Upper lobe of left lung (tissue), 6 donors: ENCODE data around the gene PDE4D. TPM values are rescaled to one million over a fixed set of nuclear protein-coding genes. Genes with fewer than 3 reads are reported as not detected.

ENCODE experiments used
- ATAC-seq, 2 donors: fragments of 200-7000 bp; cut with Tn5 transposase; one replicate each; pipeline ENCODE4 v1.9.1; 2022; ENCODE audit warnings: mild to moderate bottlenecking in 2 of 2, moderate library complexity in 2 of 2; ENCODE audit not compliant: low FRiP score in 2 of 2
- DNase-seq, 2 donors: peaks; one replicate each; pipeline ENCODE4 v3.0.0-alpha.2; 2019 to 2020
- H3K27ac ChIP-seq, 4 donors: fragments of 200-600 bp; sonication (generic); one replicate each; pipeline ENCODE4 v1.5.1; 2016 to 2019
- H3K27me3 ChIP-seq, 4 donors: fragments of 200-600 bp; sonication (generic); one replicate each; pipeline ENCODE4 v1.5.1; 2017 to 2019
- H3K36me3 ChIP-seq, 4 donors: fragments of 200-600 bp; sonication (generic); one replicate each; pipeline ENCODE4 v1.5.1; 2016 to 2019
- H3K4me1 ChIP-seq, 4 donors: fragments of 200-600 bp; sonication (generic); one replicate each; pipeline ENCODE4 v1.5.1; 2018 to 2019
- H3K4me3 ChIP-seq, 4 donors: fragments of 200-600 bp; sonication (generic); one replicate each; pipeline ENCODE4 v1.5.1; 2017 to 2019; ENCODE audit warnings: mild to moderate bottlenecking in 2 of 4, moderate library complexity in 1 of 4
- H3K9me3 ChIP-seq, 4 donors: fragments of 200-600 bp; sonication (generic); one replicate each; pipeline ENCODE4 v1.5.1; 2018 to 2019
- EP300 ChIP-seq, 4 donors: sonication (generic); formaldehyde crosslinking; IDR thresholded peaks; one replicate each; pipeline ENCODE4 v1.5.1; 2017; ENCODE audit warnings: antibody characterized with exemption in 4 of 4, control low read depth in 2 of 4
- POLR2A ChIP-seq, 4 donors: fragments of 450-650 bp; IDR thresholded peaks; one replicate each; pipeline ENCODE4 v1.5.1; 2016 to 2017; ENCODE audit warnings: antibody characterized with exemption in 4 of 4, mild to moderate bottlenecking in 2 of 4
- POLR2AphosphoS5 ChIP-seq, 2 donors: sonication (generic); formaldehyde crosslinking; IDR thresholded peaks; one replicate each; pipeline ENCODE4 v1.5.1; 2017; ENCODE audit warnings: antibody characterized with exemption in 2 of 2
- WGBS, 2 donors: methylation state at CpG; one replicate each; pipeline ENCODE4 v1.1.5; 2017 to 2018; 5-methylcytosine and 5-hydroxymethylcytosine counted together
- total RNA-seq, 6 donors: library from RNA; depleted of rRNA in 4 of 6; stranded (reverse); fragments of >200 nt in 4 of 6; gene quantifications; one replicate each; pipeline versions ENCODE4 v1.1.0 to v1.2.1, GENCODE V29; 2016 to 2021
- TF ChIP-seq, protein P1 (sequence below), 6 experiments: fragments of 450-650 bp in 4 of 6; fragments of 200-600 bp in 2 of 6; sonication (generic) in 2 of 6; IDR thresholded peaks; one replicate each; pipeline ENCODE4 v1.5.1; 2016 to 2019; ENCODE audit warnings: antibody characterized with exemption in 6 of 6
- donor health status: DM: no; HTN: no; CAD: no; lungs with moderate emphysema.
- donor health status: DM: no; HTN: yes; CAD: no; lungs with severe emphysema.

Gene PDE4D
- total RNA-seq, 6 donors from 2014 or later: 50.4 to 188 (median 84.0) TPM

DNA sequence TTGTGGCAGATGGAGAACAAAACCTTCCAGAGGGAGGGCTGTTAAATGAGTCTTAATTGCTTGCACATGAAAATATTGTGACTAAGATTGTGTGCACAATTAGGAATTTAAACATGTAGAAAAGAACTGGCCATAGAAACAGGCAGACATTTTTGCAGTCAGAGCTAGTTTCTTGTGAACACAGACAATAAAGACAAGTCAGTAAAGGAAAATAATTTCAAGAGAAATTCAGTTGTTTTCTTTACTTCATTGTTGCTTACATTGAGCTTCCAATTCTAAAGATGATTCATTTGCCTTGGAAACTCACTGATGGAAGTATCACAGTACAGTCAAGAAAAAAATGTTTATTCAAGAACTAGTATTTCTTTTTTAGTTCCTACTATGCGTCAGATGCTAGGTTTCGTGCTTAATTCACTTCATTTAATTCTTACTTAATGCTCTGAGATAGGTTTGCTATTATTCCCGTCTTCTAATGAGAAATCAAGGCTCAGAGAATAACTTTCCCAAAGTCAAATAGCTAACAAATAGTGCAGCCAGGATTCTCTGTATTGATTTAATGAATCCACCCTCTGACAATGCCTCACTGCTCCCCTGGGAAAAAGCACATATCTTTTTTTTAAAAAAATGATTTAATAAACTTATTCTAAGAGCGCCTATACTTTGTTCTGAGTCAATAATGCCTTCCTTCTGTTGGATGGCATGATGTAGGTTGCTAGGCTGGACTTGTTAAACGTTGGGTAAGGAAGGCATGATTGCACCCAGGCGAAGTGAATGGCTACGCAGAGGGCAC, 729.3 kb downstream of the PDE4D start:
- Histone ChIP-seq H3K4me3 (no peak overlapping the region), H3K9me3 (no peaks in the 10 kb centered on the region), H3K27ac (no peak overlapping the region), H3K27me3 (no peaks in the 10 kb centered on the region), H3K4me1 (no peaks in the 10 kb centered on the region), H3K36me3 (no peaks in the 10 kb centered on the region)
- WGBS, 2 donors: 80 to 88% methylated on average over 7 of the region's 7 CpGs
- ATAC-seq (no peak), DNase-seq (no peak)
- TF ChIP-seq EP300 (IDR thresholded peaks at IDR 0.05): no peak
- TF ChIP-seq, protein P1, sequence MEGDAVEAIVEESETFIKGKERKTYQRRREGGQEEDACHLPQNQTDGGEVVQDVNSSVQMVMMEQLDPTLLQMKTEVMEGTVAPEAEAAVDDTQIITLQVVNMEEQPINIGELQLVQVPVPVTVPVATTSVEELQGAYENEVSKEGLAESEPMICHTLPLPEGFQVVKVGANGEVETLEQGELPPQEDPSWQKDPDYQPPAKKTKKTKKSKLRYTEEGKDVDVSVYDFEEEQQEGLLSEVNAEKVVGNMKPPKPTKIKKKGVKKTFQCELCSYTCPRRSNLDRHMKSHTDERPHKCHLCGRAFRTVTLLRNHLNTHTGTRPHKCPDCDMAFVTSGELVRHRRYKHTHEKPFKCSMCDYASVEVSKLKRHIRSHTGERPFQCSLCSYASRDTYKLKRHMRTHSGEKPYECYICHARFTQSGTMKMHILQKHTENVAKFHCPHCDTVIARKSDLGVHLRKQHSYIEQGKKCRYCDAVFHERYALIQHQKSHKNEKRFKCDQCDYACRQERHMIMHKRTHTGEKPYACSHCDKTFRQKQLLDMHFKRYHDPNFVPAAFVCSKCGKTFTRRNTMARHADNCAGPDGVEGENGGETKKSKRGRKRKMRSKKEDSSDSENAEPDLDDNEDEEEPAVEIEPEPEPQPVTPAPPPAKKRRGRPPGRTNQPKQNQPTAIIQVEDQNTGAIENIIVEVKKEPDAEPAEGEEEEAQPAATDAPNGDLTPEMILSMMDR (IDR thresholded peaks at IDR 0.05): no peak
- no peak for TF ChIP-seq POLR2AphosphoS5 (IDR thresholded peaks at IDR 0.05)
- TF ChIP-seq POLR2A (IDR thresholded peaks at IDR 0.05): no peak

DNA sequence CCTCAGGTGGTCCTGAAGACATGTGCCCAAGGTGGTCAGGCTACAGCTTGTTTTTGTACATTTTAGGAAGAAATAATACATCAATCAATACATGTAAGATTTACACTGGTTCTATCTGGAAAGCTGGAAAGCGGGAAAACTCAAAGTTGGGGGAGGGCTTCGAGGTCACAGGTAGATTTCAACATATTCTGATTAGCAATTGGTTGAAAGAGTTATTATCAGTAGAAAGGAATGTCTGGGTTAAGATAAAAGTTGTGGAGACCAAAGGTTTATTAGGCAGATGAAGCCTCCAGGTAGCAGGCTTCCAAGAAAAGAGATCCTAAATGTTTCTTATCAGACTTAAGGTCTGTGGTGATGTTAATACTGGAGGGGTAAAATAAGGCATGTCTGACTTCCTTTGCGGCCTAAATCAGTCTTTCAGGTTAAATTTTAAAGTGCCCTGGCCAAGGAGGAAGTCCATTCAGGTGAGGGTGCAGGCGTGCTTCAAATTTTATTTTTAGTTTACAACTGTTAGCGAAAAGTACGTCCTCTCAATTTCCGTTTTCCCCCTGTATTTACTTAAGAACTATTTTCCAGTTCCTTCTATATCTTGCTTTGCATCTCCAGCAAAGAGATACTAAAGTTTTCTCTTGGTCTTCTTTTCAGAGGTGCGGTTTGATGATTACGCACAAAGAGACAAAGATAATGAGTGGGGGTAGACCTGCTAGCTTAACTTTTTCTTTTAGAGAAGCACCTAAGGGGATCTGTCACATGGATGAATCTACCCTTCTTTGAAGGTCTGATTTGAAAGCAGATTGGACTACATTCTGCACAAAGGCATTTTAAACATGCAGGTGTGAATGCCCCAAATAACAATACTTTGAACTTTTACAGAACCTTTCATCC, 732.1 kb downstream of the PDE4D start:
- no peaks in the 10 kb centered on the region for H3K36me3 ChIP-seq
- H3K27ac ChIP-seq: no peak overlapping the region
- ATAC-seq (no peak), DNase-seq (no peak)
- TF ChIP-seq POLR2A (IDR thresholded peaks at IDR 0.05) (no peak), POLR2AphosphoS5 (IDR thresholded peaks at IDR 0.05) (no peak), EP300 (IDR thresholded peaks at IDR 0.05) (no peak)
- TF ChIP-seq, protein P1 (IDR thresholded peaks at IDR 0.05): no peak
- no peaks in the 10 kb centered on the region for H3K9me3 ChIP-seq
- no peaks in the 10 kb centered on the region for H3K27me3 ChIP-seq
- no peak overlapping the region for H3K4me3 ChIP-seq
- 86 to 91% methylated on average over 9 of the region's 9 CpGs for WGBS, 2 donors
- no peaks in the 10 kb centered on the region for H3K4me1 ChIP-seq

DNA sequence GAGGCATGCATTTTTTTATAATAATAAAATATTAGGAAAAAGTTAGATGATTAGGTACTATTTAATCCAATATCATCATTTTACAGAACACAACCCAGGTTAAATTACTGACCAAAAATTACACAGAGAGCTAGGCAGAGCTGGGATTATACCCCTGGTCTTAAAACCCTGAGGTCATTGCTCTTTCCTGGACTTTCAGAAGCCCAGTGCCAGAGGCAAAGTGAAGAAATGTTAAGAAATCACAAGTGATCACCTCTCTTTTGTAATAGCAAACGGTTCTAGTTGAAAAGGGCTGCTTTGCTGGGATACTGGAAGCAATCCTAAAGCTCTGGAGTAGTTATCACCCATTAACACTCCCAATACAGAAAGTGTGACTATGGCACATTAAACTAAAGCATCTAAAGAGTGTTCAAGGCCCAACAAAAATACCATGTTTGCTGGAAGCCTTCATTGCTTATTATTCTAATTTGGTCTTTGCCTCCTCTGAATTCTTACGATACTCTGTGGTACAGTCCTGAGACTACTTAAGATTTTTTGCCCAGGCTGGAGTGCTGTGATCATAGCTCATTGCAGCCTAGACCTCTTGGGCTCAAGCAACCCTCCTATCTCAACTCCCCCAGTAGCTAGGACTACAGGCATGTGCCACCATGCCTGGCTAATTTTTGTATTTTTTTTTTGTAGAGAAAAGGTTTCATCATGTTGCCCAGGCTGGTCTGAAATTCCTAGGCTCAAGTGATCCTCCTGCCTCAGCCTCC, 734.7 kb downstream of the PDE4D start:
- no peak overlapping the region for H3K27ac ChIP-seq
- H3K4me1 ChIP-seq: no peaks in the 10 kb centered on the region
- TF ChIP-seq, protein P1 (IDR thresholded peaks at IDR 0.05): no peak
- TF ChIP-seq EP300 (IDR thresholded peaks at IDR 0.05): no peak
- TF ChIP-seq POLR2AphosphoS5 (IDR thresholded peaks at IDR 0.05): no peak
- no peak for TF ChIP-seq POLR2A (IDR thresholded peaks at IDR 0.05)
- no peak overlapping the region for H3K4me3 ChIP-seq
- no peaks in the 10 kb centered on the region for H3K36me3 ChIP-seq
- ATAC-seq (no peak), DNase-seq (no peak)
- no peaks in the 10 kb centered on the region for H3K27me3 ChIP-seq
- WGBS, 2 donors: 43 to 46% methylated on average over 2 of the region's 2 CpGs
- no peaks in the 10 kb centered on the region for H3K9me3 ChIP-seq

DNA sequence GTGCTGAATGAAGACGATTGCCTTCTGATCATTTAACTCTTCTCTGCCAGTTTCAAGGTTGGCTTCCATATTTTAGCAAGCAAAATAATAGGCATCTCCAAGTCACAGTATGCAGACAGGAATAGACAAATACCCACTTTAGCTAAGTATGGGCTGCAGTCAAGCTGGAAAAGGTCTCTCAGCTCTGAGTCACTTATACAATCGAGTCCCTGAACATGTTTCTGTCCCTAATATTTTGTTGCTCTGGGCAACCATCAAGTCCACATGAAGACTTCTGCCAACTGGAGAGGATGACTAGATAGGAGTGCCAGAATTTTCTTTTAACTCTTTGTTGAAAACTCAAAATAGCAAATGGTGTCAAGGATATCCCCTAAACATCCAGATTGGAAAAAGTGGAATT, 735.4 kb downstream of the PDE4D start:
- ATAC-seq (peak in 1 of 2 donors; percentile 49), DNase-seq (no peak)
- Histone ChIP-seq H3K36me3 (no peaks in the 10 kb centered on the region), H3K4me3 (no peak overlapping the region), H3K4me1 (no peaks in the 10 kb centered on the region), H3K27ac (no peak overlapping the region), H3K9me3 (no peaks in the 10 kb centered on the region), H3K27me3 (no peaks in the 10 kb centered on the region)
- WGBS, 2 donors: 44 to 51% methylated on average over 2 of the region's 2 CpGs
- TF ChIP-seq POLR2AphosphoS5 (IDR thresholded peaks at IDR 0.05) (no peak), POLR2A (IDR thresholded peaks at IDR 0.05) (no peak), EP300 (IDR thresholded peaks at IDR 0.05) (no peak)
- TF ChIP-seq, protein P1 (IDR thresholded peaks at IDR 0.05): no peak
